IMR-90 (cell line): ENCODE data around the gene EXOG. TPM values are rescaled to one million over a fixed set of nuclear protein-coding genes. Genes with fewer than 3 reads are reported as not detected.

Experiments
- ATAC-seq: fragments of 200-7000 bp; cut with Tn5 transposase; 2 replicates; pipeline ENCODE4 v1.9.1; 2020; ENCODE audit warnings: low read depth, mild to moderate bottlenecking, moderate library complexity
- BruUV-seq: library from RNA; stranded (reverse); fragments of 400-500 nt; replicated peaks from 2 replicates; lab custom pipeline; 2021; lab: Mats Ljungman, UMichigan
- CTCF ChIA-PET: fragments of 300-600 bp; formaldehyde crosslinking; extraction: SDS; loops from one replicate; lab custom pipeline; 2021; ENCODE audit warnings: antibody characterized with exemption; lab: Yijun Ruan, JAX
- POLR2A ChIA-PET: fragments of 300-600 bp; sonication (Branson Sonifier 250); formaldehyde crosslinking; loops from one replicate; lab custom pipeline; 2022; ENCODE audit warnings: antibody characterized with exemption; ENCODE audit not compliant: unreplicated experiment; lab: Charles Lee
- DNase-seq: peaks from one replicate; pipeline ENCODE4 v3.0.0; 2013
- H2AFZ ChIP-seq: replicated peaks from 2 replicates; pipeline ENCODE3; 2013; ENCODE audit warnings: low read length, mild to moderate bottlenecking; ENCODE audit not compliant: poor library complexity
- H2AK5ac ChIP-seq: 2 replicates; pipeline ENCODE4 v1.6.1; 2013; ENCODE audit warnings: low read depth, low read length, inconsistent platforms
- H2AK9ac ChIP-seq: replicated peaks from 2 replicates; pipeline ENCODE3; 2013; ENCODE audit warnings: mild to moderate bottlenecking, low read depth, low read length, moderate library complexity; ENCODE audit not compliant: poor library complexity
- H2BK120ac ChIP-seq: 2 replicates; pipeline ENCODE4 v1.6.1; 2013; ENCODE audit warnings: low read depth, low read length, inconsistent platforms
- H2BK15ac ChIP-seq: 3 replicates; pipeline ENCODE4 v1.6.1; 2013; ENCODE audit warnings: low read depth, low read length, inconsistent platforms
- H2BK20ac ChIP-seq: 2 replicates; pipeline ENCODE4 v1.6.1; 2013; ENCODE audit warnings: low read depth, mild to moderate bottlenecking, inconsistent platforms, low read length, moderate library complexity
- H2BK5ac ChIP-seq: 2 replicates; pipeline ENCODE4 v1.6.1; 2013; ENCODE audit warnings: mild to moderate bottlenecking, low read depth, low read length, inconsistent platforms; ENCODE audit not compliant: poor library complexity, severe bottlenecking
- H3K14ac ChIP-seq: replicated peaks from 2 replicates; pipeline ENCODE4 v1.6.1; 2013; ENCODE audit warnings: low read depth, low read length, inconsistent platforms
- H3K18ac ChIP-seq: 2 replicates; pipeline ENCODE4 v1.6.1; 2013; ENCODE audit warnings: low read depth, low read length, control low read depth
- H3K23ac ChIP-seq: 2 replicates; pipeline ENCODE4 v1.6.1; 2013; ENCODE audit warnings: low read depth, low read length, inconsistent platforms
- H3K27ac ChIP-seq: 2 replicates; pipeline ENCODE4 v1.5.1; 2013; ENCODE audit warnings: mild to moderate bottlenecking, control low read depth, low read length; ENCODE audit not compliant: insufficient read depth
- H3K27me3 ChIP-seq: 2 replicates; pipeline ENCODE4 v1.6.1; 2013; ENCODE audit warnings: low read length; ENCODE audit not compliant: control insufficient read depth, insufficient read depth
- H3K36me3 ChIP-seq: 2 replicates; pipeline ENCODE4 v1.6.1; 2013; ENCODE audit warnings: low read length, mixed read lengths; ENCODE audit not compliant: control insufficient read depth, insufficient read depth
- H3K4ac ChIP-seq: 2 replicates; pipeline ENCODE4 v1.6.1; 2013; ENCODE audit warnings: low read depth, low read length, inconsistent platforms
- H3K4me1 ChIP-seq: 2 replicates; pipeline ENCODE4 v1.6.1; 2013; ENCODE audit warnings: low read length, mixed read lengths; ENCODE audit not compliant: control insufficient read depth, insufficient read depth
- H3K4me2 ChIP-seq: 2 replicates; pipeline ENCODE4 v1.6.1; 2013; ENCODE audit warnings: low read depth, mild to moderate bottlenecking, control low read depth, low read length, moderate library complexity
- H3K4me3 ChIP-seq: 2 replicates; pipeline ENCODE4 v1.5.1; 2013; ENCODE audit warnings: low read depth, mild to moderate bottlenecking, control low read depth, low read length, moderate library complexity; ENCODE audit not compliant: insufficient read depth
- H3K56ac ChIP-seq: 2 replicates; pipeline ENCODE4 v1.6.1; 2013; ENCODE audit warnings: low read length, inconsistent platforms; ENCODE audit not compliant: insufficient read depth; ENCODE audit errors: extremely low read depth
- H3K79me1 ChIP-seq, 2 experiments: 2 replicates each; pipeline ENCODE4 v1.6.1; 2013; ENCODE audit warnings: low read length in 2 of 2, inconsistent platforms in 1 of 2, low read depth in 1 of 2
- H3K9ac ChIP-seq: 2 replicates; pipeline ENCODE4 v1.6.1; 2013; ENCODE audit warnings: low read depth, low read length, control low read depth
- H3K9me1 ChIP-seq: 2 replicates; pipeline ENCODE4 v1.6.1; 2013; ENCODE audit warnings: low read length, inconsistent platforms; ENCODE audit not compliant: insufficient read depth
- H3K9me3 ChIP-seq: 2 replicates; pipeline ENCODE4 v1.6.1; 2013; ENCODE audit warnings: low read length; ENCODE audit not compliant: control insufficient read depth, insufficient read depth
- H4K20me1 ChIP-seq: 2 replicates; pipeline ENCODE4 v1.6.1; 2013; ENCODE audit warnings: low read length, inconsistent platforms; ENCODE audit not compliant: insufficient read depth
- H4K5ac ChIP-seq: 2 replicates; pipeline ENCODE4 v1.6.1; 2013; ENCODE audit warnings: mild to moderate bottlenecking, low read depth, low read length, control low read depth
- H4K8ac ChIP-seq, 2 experiments: 2 replicates each; pipeline ENCODE4 v1.6.1; 2013; ENCODE audit warnings: low read depth in 2 of 2, low read length in 2 of 2, control low read depth in 1 of 2, inconsistent platforms in 1 of 2
- H4K91ac ChIP-seq: 2 replicates; pipeline ENCODE4 v1.6.1; 2013; ENCODE audit warnings: low read depth, low read length, inconsistent platforms; ENCODE audit not compliant: insufficient read depth
- CEBPB ChIP-seq: IDR thresholded peaks from 2 replicates; pipeline ENCODE4 v1.6.1; 2012; ENCODE audit warnings: low read depth, low read length, improper control_type of control experiment
- CHD1 ChIP-seq: IDR thresholded peaks from 2 replicates; pipeline ENCODE4 v1.6.1; 2012; ENCODE audit warnings: low read depth, low read length, improper control_type of control experiment
- ELK1 ChIP-seq: fragments of 150-350 bp; IDR thresholded peaks from 2 replicates; pipeline ENCODE4 v1.6.1; 2016; ENCODE audit warnings: low read depth, mild to moderate bottlenecking, low read length, moderate library complexity, borderline replicate concordance
- FOS ChIP-seq: fragments of 150-350 bp; IDR thresholded peaks from 2 replicates; pipeline ENCODE4 v1.6.1; 2016; ENCODE audit warnings: low read depth, low read length
- MAFK ChIP-seq: IDR thresholded peaks from 2 replicates; pipeline ENCODE4 v1.6.1; 2012; ENCODE audit warnings: low read depth, low read length, improper control_type of control experiment
- MAZ ChIP-seq: IDR thresholded peaks from 2 replicates; pipeline ENCODE4 v1.6.1; 2012; ENCODE audit warnings: low read depth, mild to moderate bottlenecking, low read length, improper control_type of control experiment, moderate library complexity, borderline replicate concordance
- MXI1 ChIP-seq: IDR thresholded peaks from 2 replicates; pipeline ENCODE4 v1.6.1; 2012; ENCODE audit warnings: low read depth, mild to moderate bottlenecking, low read length, moderate library complexity, borderline replicate concordance
- NFE2L2 ChIP-seq: fragments of 150-350 bp; IDR thresholded peaks from 2 replicates; pipeline ENCODE4 v1.6.1; 2016; ENCODE audit warnings: low read depth, mild to moderate bottlenecking, low read length
- RAD21 ChIP-seq: IDR thresholded peaks from 2 replicates; pipeline ENCODE4 v1.6.1; 2012; ENCODE audit warnings: low read length, improper control_type of control experiment
- RCOR1 ChIP-seq: IDR thresholded peaks from 2 replicates; pipeline ENCODE4 v1.6.1; 2012; ENCODE audit warnings: mild to moderate bottlenecking, low read length, improper control_type of control experiment; ENCODE audit not compliant: insufficient replicate concordance
- RFX5 ChIP-seq: IDR thresholded peaks from 2 replicates; pipeline ENCODE4 v1.8.0; 2012; ENCODE audit warnings: low read depth, mild to moderate bottlenecking, low read length, moderate library complexity
- dilution Hi-C: fragments of 300-500 bp; cut with HindIII; formaldehyde crosslinking; loops from one replicate; pipeline ENCODE4 v1.14.3; 2018; ENCODE audit warnings: low sequenced_read_pairs; ENCODE audit not compliant: unreplicated experiment
- in situ Hi-C: fragments of 300-500 bp; cut with MboI; formaldehyde crosslinking; loops from 3 replicates; pipeline ENCODE4 v1.14.3; 2019; ENCODE audit warnings: low sequenced_read_pairs, inconsistent platforms, mixed read lengths
- intact Hi-C: fragments of 100-400 bp; cut with micrococcal nuclease; formaldehyde crosslinking; loops from 2 replicates; pipeline ENCODE4 v1.10.0; 2022
- polyA plus RNA-seq, 3 experiments: library from polyadenylated mRNA; depleted of rRNA; stranded (reverse); fragments of >200 nt; gene quantifications; 2 replicates each; pipeline ENCODE4 v1.2.3, GENCODE V29; 2012; ENCODE audit warnings: low replicate concordance in 1 of 3
- total RNA-seq: library from RNA; depleted of rRNA; stranded (reverse); fragments of >200 nt; gene quantifications from 2 replicates; pipeline ENCODE4 v1.2.3, GENCODE V29; 2012

EXOG gene
- total and polyA plus RNA-seq, 2 of the 4 experiments (the other 2 are of a cell fraction): 10.2 to 15.0 TPM

- TF ChIP-seq ELK1 (no peak), RAD21 (no peak)
Measured at GRCh38 chr3:38509732-38510131, 13.6 kb downstream of the EXOG start (continued).

- Histone ChIP-seq H3K4ac (no peak overlapping the region), H3K23ac (no peak overlapping the region), H3K4me2 (no peak overlapping the region), H2BK5ac (no peak overlapping the region), H3K9me3 (no peaks in the 10 kb centered on the region), H3K18ac (no peak overlapping the region), H3K56ac (no peak overlapping the region), H3K14ac (no peak overlapping the region), H4K91ac (no peak overlapping the region), H2AK5ac (no peak overlapping the region), H4K8ac (no peak overlapping the region), H3K27me3 (no peaks in the 10 kb centered on the region), H3K4me3 (no peak overlapping the region), H2BK20ac (no peak overlapping the region), H3K4me1 (no peaks in the 10 kb centered on the region), H3K9me1 (no peaks in the 10 kb centered on the region), H3K27ac (no peak overlapping the region), H2BK120ac (no peak overlapping the region), H4K20me1 (no peaks in the 10 kb centered on the region), H3K36me3 (peaks cover 15% of the 10 kb centered on the region), H2AK9ac (no peak overlapping the region), H3K79me1 (no peaks in the 10 kb centered on the region), H2AFZ (no peak overlapping the region), H2BK15ac (no peak overlapping the region), H4K5ac (no peak overlapping the region), H3K9ac (no peak overlapping the region)
- no peak for ATAC-seq
- intact Hi-C loops: no loop called here
- DNase-seq: no peak
- BruUV-seq: no TSS peak
- TF ChIP-seq CEBPB: no peak
- TF ChIP-seq RFX5: no peak
- TF ChIP-seq RCOR1: no peak
- no peak for TF ChIP-seq NFE2L2
- TF ChIP-seq RAD21: no peak
- TF ChIP-seq MAFK: no peak
- no peak for TF ChIP-seq MAZ
- no peak for TF ChIP-seq FOS
- TF ChIP-seq CHD1: no peak
- TF ChIP-seq MXI1: no peak
- in situ Hi-C loops: no loop called here
- ChIA-PET POLR2A (no interaction called here), CTCF (interaction anchor here (0.5 to 1.8 kb wide), 3 partner anchors 9 to 1132 kb away, joined by 3 to 5 read pairs (median 4); no protein-coding TSS in a partner anchor)
- dilution Hi-C loops: no loop called here
Measured at GRCh38 chr3:38510631-38511030, 14.5 kb downstream of the EXOG start.
